ENCODE results near the gene SIRPB2. TPM values are rescaled to one million over a fixed set of nuclear protein-coding genes. Genes with fewer than 3 reads are reported as not detected.

Gene SIRPB2
- total RNA-seq, 2 donors from 2014 or later, result not detected

- WGBS, 2 experiments (ENCODE audit: insufficient coverage in 1 of 2, insufficient read length in 1 of 2), result 93 to 100% methylated on average over 2 to 5 of the region's 5 CpGs
These were observed 43.3 kb upstream of the SIRPB2 start for GRCh38 chr20:1534526-1534925.

GRCh38 chr20:1533059-1533458 is 41.8 kb upstream of the SIRPB2 start:
- no peaks in the 10 kb centered on the region for H3K4me1 ChIP-seq (ENCODE audit: control insufficient read depth, insufficient read depth, low read length)
- Mint-ChIP-seq H3K9me3 (no peaks in the 10 kb centered on the region), H3K27ac (no peak overlapping the region), H3K36me3 (ENCODE audit: low read depth) (no peaks in the 10 kb centered on the region), H3K4me3 (no peak overlapping the region), H3K27me3 (ENCODE audit: insufficient read depth) (no peaks in the 10 kb centered on the region), H3K4me1 (no peaks in the 10 kb centered on the region)
- no peak overlapping the region for H3K4me3 ChIP-seq (ENCODE audit: low read length)
- TF ChIP-seq CTCF (conservative IDR thresholded peaks at IDR 0.05), result peak; percentile 56
- no peaks in the 10 kb centered on the region for H3K27me3 ChIP-seq (ENCODE audit: control insufficient read depth, insufficient read depth, low read length, poor library complexity, severe bottlenecking)
- DNase-seq, result peak; percentile 52
- no peaks in the 10 kb centered on the region for H3K36me3 ChIP-seq (ENCODE audit: control insufficient read depth, insufficient read depth, low read length)
- H3K9me3 ChIP-seq (ENCODE audit: control insufficient read depth, low read length), result no peaks in the 10 kb centered on the region
- 82 to 90% methylated on average over 3 to 4 of the region's 4 CpGs for WGBS, 2 experiments (ENCODE audit: insufficient coverage in 1 of 2, insufficient read length in 1 of 2)
- H3K9ac ChIP-seq (ENCODE audit: extremely low read depth, low read length, poor library complexity, severe bottlenecking), result no peak overlapping the region
- H3K27ac ChIP-seq (ENCODE audit: low read depth, low read length), result no peak overlapping the region

More at GRCh38 chr20:1534526-1534925, 43.3 kb upstream of the SIRPB2 start:
- no peak for TF ChIP-seq CTCF (conservative IDR thresholded peaks at IDR 0.05)
- no peak overlapping the region for H3K27ac ChIP-seq (ENCODE audit: low read depth, low read length)
- no peaks in the 10 kb centered on the region for H3K27me3 Mint-ChIP-seq (ENCODE audit: insufficient read depth)
- no peaks in the 10 kb centered on the region for H3K27me3 ChIP-seq (ENCODE audit: control insufficient read depth, insufficient read depth, low read length, poor library complexity, severe bottlenecking)
- no peaks in the 10 kb centered on the region for H3K9me3 Mint-ChIP-seq
- DNase-seq, result no peak
- no peak overlapping the region for H3K4me3 ChIP-seq (ENCODE audit: low read length)
- no peak overlapping the region for H3K27ac Mint-ChIP-seq
- H3K36me3 ChIP-seq (ENCODE audit: control insufficient read depth, insufficient read depth, low read length), result no peaks in the 10 kb centered on the region
- H3K36me3 Mint-ChIP-seq (ENCODE audit: low read depth), result no peaks in the 10 kb centered on the region
- no peak overlapping the region for H3K9ac ChIP-seq (ENCODE audit: extremely low read depth, low read length, poor library complexity, severe bottlenecking)
- H3K9me3 ChIP-seq (ENCODE audit: control insufficient read depth, low read length), result no peaks in the 10 kb centered on the region
- H3K4me3 Mint-ChIP-seq, result no peak overlapping the region
- no peaks in the 10 kb centered on the region for H3K4me1 Mint-ChIP-seq
- no peaks in the 10 kb centered on the region for H3K4me1 ChIP-seq (ENCODE audit: control insufficient read depth, insufficient read depth, low read length)

- H3K9me3 Mint-ChIP-seq, result no peaks in the 10 kb centered on the region
- no peaks in the 10 kb centered on the region for H3K4me1 ChIP-seq (ENCODE audit: control insufficient read depth, insufficient read depth, low read length)
- H3K9me3 ChIP-seq (ENCODE audit: control insufficient read depth, low read length), result no peaks in the 10 kb centered on the region
- 67 to 68% methylated on average over 1 of the region's 1 CpG for WGBS, 2 experiments (ENCODE audit: insufficient coverage in 1 of 2, insufficient read length in 1 of 2)
- H3K27me3 Mint-ChIP-seq (ENCODE audit: insufficient read depth), result no peaks in the 10 kb centered on the region
- H3K4me3 Mint-ChIP-seq, result no peak overlapping the region
- H3K9ac ChIP-seq (ENCODE audit: extremely low read depth, low read length, poor library complexity, severe bottlenecking), result no peak overlapping the region
- H3K36me3 ChIP-seq (ENCODE audit: control insufficient read depth, insufficient read depth, low read length), result no peaks in the 10 kb centered on the region
- DNase-seq, result no peak
- no peak overlapping the region for H3K27ac Mint-ChIP-seq
- H3K27me3 ChIP-seq (ENCODE audit: control insufficient read depth, insufficient read depth, low read length, poor library complexity, severe bottlenecking), result no peaks in the 10 kb centered on the region
- no peaks in the 10 kb centered on the region for H3K36me3 Mint-ChIP-seq (ENCODE audit: low read depth)
- H3K27ac ChIP-seq (ENCODE audit: low read depth, low read length), result no peak overlapping the region
- H3K4me3 ChIP-seq (ENCODE audit: low read length), result no peak overlapping the region
- no peak for TF ChIP-seq CTCF (conservative IDR thresholded peaks at IDR 0.05)
- no peaks in the 10 kb centered on the region for H3K4me1 Mint-ChIP-seq
These were observed 37.6 kb upstream of the SIRPB2 start for GRCh38 chr20:1528811-1529210.
